Breast epithelium (tissue), 3 donors: ENCODE data around the gene LDLRAD3.

ENCODE experiments used
- CTCF ChIP-seq, 3 donors: fragments of 450-650 bp; IDR thresholded peaks; one replicate each; pipeline ENCODE4 v1.5.1; 2016 to 2017; ENCODE audit warnings: antibody characterized with exemption in 3 of 3, mild to moderate bottlenecking in 3 of 3, moderate library complexity in 3 of 3
- POLR2AphosphoS5 ChIP-seq, 3 donors: sonication (generic); formaldehyde crosslinking; IDR thresholded peaks; one replicate each; pipeline ENCODE4 v1.6.1; 2017; ENCODE audit warnings: antibody characterized with exemption in 3 of 3

- TF ChIP-seq CTCF (IDR thresholded peaks at IDR 0.05) (no peak), POLR2AphosphoS5 (IDR thresholded peaks at IDR 0.05) (no peak)
Observed at GRCh38 chr11:36247493-36247892, 303.6 kb downstream of the LDLRAD3 start.
